Activated T-helper 1 cell treated with Interleukin-2 at 50 U/mL for 16 hours (primary cell): ENCODE measurements around the gene SH3BP5L.
"Not testable (repeated sequence)": the region's sequence is repeated elsewhere in the genome, so short reads cannot be mapped to it uniquely, and the experiment has no call there.

Source experiments
- DNase-seq: peaks from one replicate; pipeline ENCODE4 v3.0.0-alpha.2; 2020; ENCODE audit warnings: low read depth

The SH3BP5L gene

GRCh38 chr1:248850536-248851251 lies 25.0 kb upstream of the SH3BP5L start:
- DNase-seq, result no peak

- DNase-seq, result no peak
Observed at GRCh38 chr1:248850124-248850523, 24.4 kb upstream of the SH3BP5L start.

- no peak for DNase-seq
Observed at GRCh38 chr1:248849637-248850036, 23.9 kb upstream of the SH3BP5L start.

GRCh38 chr1:248849152-248849551 lies 23.4 kb upstream of the SH3BP5L start:
- DNase-seq, result no peak

- DNase-seq, result no peak
Observed at GRCh38 chr1:248848602-248849001, 22.9 kb upstream of the SH3BP5L start.

GRCh38 chr1:248847956-248848561 lies 22.3 kb upstream of the SH3BP5L start:
- no peak for DNase-seq

- DNase-seq, result no peak
Observed at GRCh38 chr1:248847181-248847955, 21.7 kb upstream of the SH3BP5L start.

GRCh38 chr1:248844526-248844925 lies 18.8 kb upstream of the SH3BP5L start:
- DNase-seq, result no peak

GRCh38 chr1:248843687-248844086 lies 18.0 kb upstream of the SH3BP5L start:
- no peak for DNase-seq

GRCh38 chr1:248842781-248843331 lies 17.1 kb upstream of the SH3BP5L start:
- no peak for DNase-seq

GRCh38 chr1:248841702-248842395 lies 16.1 kb upstream of the SH3BP5L start:
- no peak for DNase-seq

- DNase-seq, result no peak
Observed at GRCh38 chr1:248840946-248841345, 15.2 kb upstream of the SH3BP5L start.

GRCh38 chr1:248839168-248839555 lies 13.4 kb upstream of the SH3BP5L start:
- DNase-seq, result no peak

GRCh38 chr1:248838357-248839167 lies 12.8 kb upstream of the SH3BP5L start:
- peak; percentile 72 for DNase-seq

GRCh38 chr1:248837781-248838356 lies 12.2 kb upstream of the SH3BP5L start, which contains the start of gene ZNF672:
Gene ZNF672 (plus strand): TSS chr1:248838224. CDS start chr1:248847275, 9,051 bp downstream.
- peak; percentile 86 for DNase-seq

GRCh38 chr1:248837045-248837780 lies 11.5 kb upstream of the SH3BP5L start:
- DNase-seq, result no peak

- DNase-seq, result no peak
Observed at GRCh38 chr1:248834343-248834940, 8.7 kb upstream of the SH3BP5L start.

- no peak for DNase-seq
Observed at GRCh38 chr1:248831842-248832241, 6.1 kb upstream of the SH3BP5L start.

GRCh38 chr1:248830718-248831017 lies 5.0 kb upstream of the SH3BP5L start:
- DNase-seq, result not testable (repeated sequence)

- no peak for DNase-seq
Observed at GRCh38 chr1:248828845-248829244, 3.1 kb upstream of the SH3BP5L start.
